KBM-7 (cell line): Measurements from ENCODE around the gene PRELP.
"Not testable (repeated sequence)": the region's sequence is repeated elsewhere in the genome, so short reads cannot be mapped to it uniquely, and the experiment has no call there.

ENCODE experiments used
- DNase-seq: peaks from one replicate; pipeline ENCODE4 v3.0.0-alpha.2; 2015
- in situ Hi-C: fragments of 300-500 bp; cut with MboI; formaldehyde crosslinking; loops from 2 replicates; pipeline ENCODE4 v1.14.3; 2020; ENCODE audit warnings: low sequenced_read_pairs, low pct_unique_long_range_greater_than_20kb, mixed read lengths

The PRELP gene

GRCh38 chr1:203517426-203518110 is 42.0 kb downstream of the PRELP start:
- DNase-seq = no peak
- in situ Hi-C loops = loop anchor here (10.0 kb wide), 1 partner anchor 187 kb away; no protein-coding TSS in a partner anchor

DNA sequence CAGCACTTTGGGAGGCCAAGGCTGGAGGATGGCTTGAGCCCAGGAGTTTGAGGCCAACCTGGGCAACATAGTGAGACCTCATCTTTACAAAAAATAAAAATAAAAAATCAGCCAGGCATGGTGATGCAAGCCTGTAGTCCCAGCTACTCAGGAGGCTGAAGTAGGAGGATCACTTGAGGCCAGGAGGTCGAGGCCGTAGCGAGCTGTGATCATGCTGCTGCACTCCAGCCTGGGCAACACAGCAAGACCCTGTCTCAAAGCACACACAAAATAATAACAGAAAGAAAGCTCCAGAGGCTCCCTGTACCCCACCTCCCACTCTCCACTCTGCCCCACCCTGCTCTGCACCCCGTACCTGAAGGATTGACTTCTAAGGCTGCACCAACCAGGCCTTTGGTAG is 42.5 kb downstream of the PRELP start:
- DNase-seq = not testable (repeated sequence)
- in situ Hi-C loops = loop anchor here (10.0 kb wide), 1 partner anchor 187 kb away; no protein-coding TSS in a partner anchor

- DNase-seq = no peak
- in situ Hi-C loops = loop anchor here (10.0 kb wide), 1 partner anchor 186 kb away; no protein-coding TSS in a partner anchor
Observed at GRCh38 chr1:203518541-203518940, 42.9 kb downstream of the PRELP start.

GRCh38 chr1:203519053-203519840 is 43.6 kb downstream of the PRELP start:
- no peak for DNase-seq

GRCh38 chr1:203519896-203520295 is 44.3 kb downstream of the PRELP start:
- no peak for DNase-seq
- in situ Hi-C loops = loop anchor here (10.0 kb wide), 1 partner anchor 185 kb away; no protein-coding TSS in a partner anchor

More at GRCh38 chr1:203519053-203519840, 43.6 kb downstream of the PRELP start:
- in situ Hi-C loops = loop anchor here (10.0 kb wide), 1 partner anchor 186 kb away; no protein-coding TSS in a partner anchor

DNA sequence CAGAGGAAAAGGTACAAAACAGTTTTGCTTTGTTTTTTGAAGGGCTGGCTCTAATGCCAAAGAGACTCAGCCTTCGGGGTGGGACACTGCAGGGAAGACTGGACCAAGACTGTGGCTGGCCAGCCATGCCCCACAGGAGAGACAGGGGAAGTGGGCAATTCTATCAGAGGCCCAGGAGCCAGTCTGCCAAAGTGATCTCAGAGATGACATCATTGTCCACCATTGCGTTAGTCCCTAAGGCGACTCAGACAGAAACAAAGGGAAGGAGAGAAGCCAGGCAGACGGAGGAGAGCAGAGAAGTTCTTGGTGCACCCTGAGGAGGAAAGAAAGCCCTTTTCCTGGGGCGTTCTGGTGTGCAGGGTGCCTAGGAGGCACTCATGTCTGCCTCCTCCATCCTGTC is 44.7 kb downstream of the PRELP start:
- in situ Hi-C loops = no loop called here
- DNase-seq = no peak

DNA sequence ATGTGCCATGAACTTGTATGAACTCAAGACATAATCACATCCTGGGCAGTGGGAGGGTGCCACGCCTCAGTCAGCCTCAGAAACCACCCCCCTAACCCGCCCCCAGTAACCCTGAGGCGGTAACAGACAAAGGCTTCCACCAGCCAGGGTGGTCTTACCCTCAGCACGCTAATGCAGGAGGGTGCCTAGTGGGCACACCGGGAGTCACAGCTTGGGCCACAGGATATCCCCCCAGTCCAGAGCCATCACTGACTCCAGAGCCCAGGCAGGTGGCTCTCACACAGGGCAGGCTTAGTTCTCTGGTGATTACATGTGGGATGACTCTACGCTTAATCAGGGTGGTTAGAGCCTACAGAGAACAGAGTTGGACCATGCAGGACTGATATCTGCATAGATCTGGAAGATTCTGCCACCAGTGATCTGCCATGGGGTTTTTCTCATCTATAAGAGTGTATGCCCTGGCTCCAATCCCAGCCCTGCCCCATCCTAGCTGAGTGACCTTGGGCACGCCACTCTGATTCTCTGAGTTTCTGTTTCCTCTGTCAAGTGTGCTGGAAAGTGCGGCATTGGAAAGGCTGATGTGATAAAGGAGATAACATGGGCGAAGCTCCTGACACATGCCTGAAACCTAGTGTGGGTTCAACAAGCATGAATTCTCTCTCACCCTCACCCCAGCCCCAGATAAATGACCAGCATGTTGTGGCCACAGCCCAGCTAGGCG is 45.6 kb downstream of the PRELP start:
- no peak for DNase-seq
- in situ Hi-C loops = no loop called here

GRCh38 chr1:203521812-203522211 is 46.2 kb downstream of the PRELP start:
- in situ Hi-C loops = no loop called here
- DNase-seq = no peak

DNA sequence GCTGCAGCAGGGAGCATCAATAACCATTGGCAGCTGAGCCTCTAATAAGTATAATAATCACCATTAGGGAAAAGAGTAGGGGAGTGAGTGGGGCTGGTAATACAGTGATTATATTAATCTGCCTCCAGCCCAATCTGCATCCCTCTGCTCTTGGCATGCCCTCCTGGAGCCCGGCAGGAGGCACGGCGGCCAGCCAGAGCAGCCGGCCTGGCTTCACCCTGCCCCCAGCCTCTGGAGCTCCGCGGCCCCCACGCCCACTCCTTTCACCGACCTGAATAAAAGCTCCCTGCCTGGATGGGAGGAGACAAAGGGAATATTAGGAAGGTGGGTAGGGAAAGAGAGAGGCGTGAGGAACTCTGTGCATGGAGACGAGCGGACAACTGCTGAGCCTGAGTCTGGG is 46.6 kb downstream of the PRELP start:
- in situ Hi-C loops = no loop called here
- DNase-seq = no peak

GRCh38 chr1:203523667-203524066 is 48.1 kb downstream of the PRELP start:
- in situ Hi-C loops = no loop called here
- no peak for DNase-seq

GRCh38 chr1:203524152-203524551 is 48.5 kb downstream of the PRELP start:
- DNase-seq = no peak
- in situ Hi-C loops = no loop called here

- in situ Hi-C loops = no loop called here
- no peak for DNase-seq
Observed at GRCh38 chr1:203524824-203525223, 49.2 kb downstream of the PRELP start.

- in situ Hi-C loops = no loop called here
- DNase-seq = no peak
Observed at GRCh38 chr1:203525685-203526084, 50.1 kb downstream of the PRELP start.

- DNase-seq = no peak
- in situ Hi-C loops = no loop called here
Observed at GRCh38 chr1:203526130-203526529, 50.5 kb downstream of the PRELP start.

DNA sequence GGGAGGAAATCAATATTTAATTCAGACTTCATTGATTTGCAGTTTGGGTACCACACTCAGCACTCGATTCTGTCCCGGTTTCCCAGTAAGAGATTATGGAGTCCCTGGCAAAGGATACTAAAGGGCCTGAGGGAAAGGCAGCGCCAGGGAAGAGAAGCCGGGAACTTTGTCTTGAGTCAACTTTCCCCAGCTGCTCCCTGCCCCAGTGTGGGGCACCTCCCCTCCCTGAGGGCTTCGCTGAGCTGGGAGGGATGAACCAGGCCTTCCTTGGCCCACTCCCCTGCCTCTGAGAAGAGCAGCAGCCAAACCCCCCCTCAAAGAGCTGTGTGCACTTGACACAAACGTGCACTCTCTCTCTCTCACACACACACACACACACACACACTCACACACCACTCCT is 51.0 kb downstream of the PRELP start:
- in situ Hi-C loops = no loop called here
- no peak for DNase-seq

DNA sequence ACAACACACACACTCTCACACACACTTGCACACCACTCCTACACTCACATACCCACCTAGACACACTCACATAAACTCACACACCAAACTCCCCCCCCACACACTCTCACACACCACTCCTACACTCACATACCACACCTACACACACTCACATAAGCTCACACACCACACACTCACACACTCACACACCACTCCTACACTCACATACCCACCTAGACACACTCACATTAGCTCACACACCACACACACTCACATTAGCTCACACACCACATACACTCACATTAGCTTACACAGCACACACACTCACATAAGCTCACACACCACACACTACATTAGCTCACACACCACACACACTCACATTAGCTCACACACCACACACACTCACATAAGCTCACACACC is 51.4 kb downstream of the PRELP start:
- DNase-seq = no peak
- in situ Hi-C loops = no loop called here

DNA sequence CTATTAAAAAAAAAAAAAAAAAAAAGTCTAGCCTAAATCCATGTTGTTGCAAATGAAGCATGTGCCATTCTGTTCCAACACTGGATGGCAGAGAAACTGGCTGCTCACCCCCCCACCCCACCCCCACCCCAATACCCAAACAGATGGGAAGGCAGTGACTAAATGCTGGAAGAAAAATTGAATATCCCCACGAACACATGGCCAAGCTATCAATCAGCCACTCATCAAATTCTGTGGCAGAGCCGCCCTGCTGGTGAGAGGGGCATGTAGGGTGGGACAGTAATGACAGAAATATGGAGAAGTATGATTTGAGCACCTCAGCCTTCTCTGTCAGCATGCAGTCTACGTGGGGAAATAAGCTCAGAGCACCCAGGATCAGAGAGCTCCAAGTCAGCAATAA is 52.5 kb downstream of the PRELP start:
- no peak for DNase-seq
- in situ Hi-C loops = no loop called here

DNA sequence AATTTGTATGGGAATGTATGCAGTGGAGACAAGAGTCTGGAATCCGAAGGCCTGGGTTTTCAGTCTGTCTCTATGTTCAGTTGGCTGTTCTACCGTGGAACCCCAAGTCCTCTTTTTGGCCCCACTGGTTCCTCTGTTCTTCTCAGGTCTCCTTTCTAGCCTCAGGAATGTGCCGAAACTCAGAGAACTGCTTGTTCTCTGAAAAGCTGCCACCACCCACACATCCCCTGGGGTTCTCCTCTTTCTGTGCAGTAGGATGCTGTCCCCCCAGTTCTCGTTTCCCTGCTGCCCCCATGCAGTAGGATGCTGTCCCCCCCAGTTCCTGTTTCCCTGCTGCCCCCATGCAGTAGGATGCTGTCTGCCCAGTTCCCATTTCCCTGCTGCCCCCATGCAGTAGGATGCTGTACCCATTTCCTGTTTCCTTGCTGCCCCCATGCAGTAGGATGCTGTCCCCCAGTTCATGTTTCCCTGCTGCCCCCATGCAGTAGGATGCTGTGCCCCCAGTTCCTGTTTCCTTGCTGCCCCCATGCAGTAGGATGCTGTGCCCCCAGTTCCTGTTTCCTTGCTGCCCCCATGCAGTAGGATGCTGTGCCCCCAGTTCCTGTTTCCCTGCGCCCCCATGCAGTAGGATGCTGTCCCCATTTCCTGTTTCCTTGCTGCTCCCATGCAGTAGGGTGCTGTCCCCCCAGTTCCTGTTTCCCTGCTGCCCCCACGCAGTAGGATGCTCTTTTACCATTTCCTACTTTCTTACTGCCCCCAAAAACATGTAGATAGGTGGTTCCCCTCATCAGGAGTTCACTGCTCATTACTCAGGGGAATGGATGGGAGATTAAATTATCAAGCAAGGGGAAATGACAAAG is 53.6 kb downstream of the PRELP start:
- in situ Hi-C loops = no loop called here
- DNase-seq = no peak

GRCh38 chr1:203531063-203531462 is 55.5 kb downstream of the PRELP start:
- no peak for DNase-seq
- in situ Hi-C loops = no loop called here
